ENCODE data around the gene KCNQ1. TPM values are rescaled to one million over a fixed set of nuclear protein-coding genes. Genes with fewer than 3 reads are reported as not detected.

The KCNQ1 gene
- polyA plus RNA-seq, 4 donors, result 18.4 to 54.4 (median 21.3) TPM

DNA sequence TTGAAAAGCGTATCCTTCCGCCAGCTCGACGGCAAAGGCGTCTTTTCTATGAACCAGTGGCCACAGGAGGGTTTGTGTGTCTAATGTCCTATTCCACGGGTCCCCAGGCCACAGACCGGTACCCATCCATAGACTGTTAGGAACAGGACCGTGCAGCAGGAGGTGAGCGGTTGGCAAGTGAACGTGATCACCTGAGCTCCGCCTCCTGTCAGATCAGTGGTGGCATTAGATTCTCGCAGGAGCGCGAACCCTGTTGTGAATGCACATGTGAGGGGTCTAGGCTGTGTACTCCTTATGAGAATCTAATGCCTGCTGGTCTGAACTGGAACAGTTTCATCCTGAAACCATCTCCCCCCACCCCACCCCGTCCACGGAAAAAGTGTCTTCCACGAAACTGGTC lies 317.6 kb downstream of the KCNQ1 start:
- FAIRE-seq (no peak), DNase-seq (no peak)

DNA sequence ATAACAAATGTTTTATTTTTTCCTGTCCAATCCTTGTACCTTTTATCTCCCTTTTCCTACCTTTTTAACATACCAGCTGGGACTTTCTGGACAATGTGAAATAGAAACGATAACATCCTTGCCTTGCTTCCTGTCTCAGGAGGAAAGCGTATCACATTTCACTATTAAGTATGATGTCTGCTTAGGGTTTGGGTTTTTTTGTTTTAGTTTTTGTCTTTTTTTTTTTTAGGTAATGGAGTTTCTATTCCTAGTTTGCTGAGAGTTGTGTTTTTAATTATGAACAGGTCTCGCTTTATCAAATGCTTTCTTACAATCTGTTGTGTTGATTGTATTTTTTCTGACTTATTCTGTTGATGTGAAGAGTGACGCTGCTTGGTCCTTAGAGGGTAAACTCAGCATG lies 319.2 kb downstream of the KCNQ1 start:
- Histone ChIP-seq H3K9me3 (ENCODE audit: control insufficient read depth in 2 of 2, insufficient read depth in 1 of 2, low read depth in 1 of 2, low read length in 1 of 2) (peaks cover 0 to 17% of the 10 kb centered on the region in 2 donors), H3K4me1 (ENCODE audit: control insufficient read depth in 3 of 3, insufficient read depth in 2 of 3, low read depth in 1 of 3, low read length in 2 of 3) (no peaks in the 10 kb centered on the region), H3K27me3 (ENCODE audit: control insufficient read depth in 3 of 3, insufficient read depth in 3 of 3, low read length in 3 of 3) (peaks cover 0 to 2% (median 0%) of the 10 kb centered on the region in 3 donors), H3K4me3 (ENCODE audit: low read depth in 1 of 3, low read length in 3 of 3) (no peak overlapping the region), H3K36me3 (ENCODE audit: control insufficient read depth in 3 of 3, insufficient read depth in 2 of 3, low read depth in 1 of 3, low read length in 3 of 3) (peaks cover 0 to 7% (median 0%) of the 10 kb centered on the region in 3 donors), H3K27ac (ENCODE audit: low read depth in 1 of 3, low read length in 2 of 3) (no peak overlapping the region)
- no peak for DNase-seq
- FAIRE-seq, result no peak
- WGBS, 3 donors, result 74 to 86% (median 78%) methylated on average over 4 of the region's 4 CpGs

More for the DNA sequence above, 317.6 kb downstream of the KCNQ1 start:
- no peaks in the 10 kb centered on the region for H3K27me3 ChIP-seq (ENCODE audit: control insufficient read depth in 3 of 3, insufficient read depth in 3 of 3, low read length in 3 of 3)
- no peaks in the 10 kb centered on the region for H3K4me1 ChIP-seq (ENCODE audit: control insufficient read depth in 3 of 3, insufficient read depth in 2 of 3, low read depth in 1 of 3, low read length in 2 of 3)
- H3K36me3 ChIP-seq (ENCODE audit: control insufficient read depth in 3 of 3, insufficient read depth in 2 of 3, low read depth in 1 of 3, low read length in 3 of 3), result peaks cover 0 to 3% (median 0%) of the 10 kb centered on the region in 3 donors
- H3K9me3 ChIP-seq (ENCODE audit: control insufficient read depth in 2 of 2, insufficient read depth in 1 of 2, low read depth in 1 of 2, low read length in 1 of 2), result peaks cover 0 to 16% of the 10 kb centered on the region in 2 donors
- no peak overlapping the region for H3K4me3 ChIP-seq (ENCODE audit: low read depth in 1 of 3, low read length in 3 of 3)
- H3K27ac ChIP-seq (ENCODE audit: low read depth in 1 of 3, low read length in 2 of 3), result no peak overlapping the region
- WGBS, 3 donors, result 90 to 95% (median 94%) methylated on average over 17 of the region's 17 CpGs

DNA sequence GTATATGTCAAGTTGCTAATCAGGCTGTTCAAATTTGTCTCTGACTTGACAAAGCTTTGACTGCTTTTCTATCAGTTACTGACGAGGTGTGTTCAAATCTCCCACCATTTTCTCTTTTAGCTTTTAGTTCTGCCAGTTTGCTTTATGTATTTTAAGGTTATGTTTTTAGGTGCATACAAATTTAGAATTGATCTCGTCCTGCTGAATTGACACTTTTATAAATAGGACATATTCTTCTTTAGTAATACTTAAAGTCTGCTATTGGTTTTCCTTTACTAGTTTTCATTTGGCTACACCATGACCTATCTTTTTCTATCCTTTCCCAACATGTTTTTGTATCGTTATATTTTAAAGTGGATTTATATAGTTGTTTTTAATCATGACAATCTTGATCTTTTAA lies 320.7 kb downstream of the KCNQ1 start:
- H3K4me1 ChIP-seq (ENCODE audit: control insufficient read depth in 3 of 3, insufficient read depth in 2 of 3, low read depth in 1 of 3, low read length in 2 of 3), result no peaks in the 10 kb centered on the region
- H3K4me3 ChIP-seq (ENCODE audit: low read depth in 1 of 3, low read length in 3 of 3), result no peak overlapping the region
- 55 to 58% (median 58%) methylated on average over 3 of the region's 3 CpGs for WGBS, 3 donors
- peaks cover 0 to 17% of the 10 kb centered on the region in 2 donors for H3K9me3 ChIP-seq (ENCODE audit: control insufficient read depth in 2 of 2, insufficient read depth in 1 of 2, low read depth in 1 of 2, low read length in 1 of 2)
- H3K27me3 ChIP-seq (ENCODE audit: control insufficient read depth in 3 of 3, insufficient read depth in 3 of 3, low read length in 3 of 3), result peaks cover 0 to 2% (median 0%) of the 10 kb centered on the region in 3 donors
- FAIRE-seq (no peak), DNase-seq (no peak)
- peaks cover 0 to 15% (median 0%) of the 10 kb centered on the region in 3 donors for H3K36me3 ChIP-seq (ENCODE audit: control insufficient read depth in 3 of 3, insufficient read depth in 2 of 3, low read depth in 1 of 3, low read length in 3 of 3)
- no peak overlapping the region for H3K27ac ChIP-seq (ENCODE audit: low read depth in 1 of 3, low read length in 2 of 3)

DNA sequence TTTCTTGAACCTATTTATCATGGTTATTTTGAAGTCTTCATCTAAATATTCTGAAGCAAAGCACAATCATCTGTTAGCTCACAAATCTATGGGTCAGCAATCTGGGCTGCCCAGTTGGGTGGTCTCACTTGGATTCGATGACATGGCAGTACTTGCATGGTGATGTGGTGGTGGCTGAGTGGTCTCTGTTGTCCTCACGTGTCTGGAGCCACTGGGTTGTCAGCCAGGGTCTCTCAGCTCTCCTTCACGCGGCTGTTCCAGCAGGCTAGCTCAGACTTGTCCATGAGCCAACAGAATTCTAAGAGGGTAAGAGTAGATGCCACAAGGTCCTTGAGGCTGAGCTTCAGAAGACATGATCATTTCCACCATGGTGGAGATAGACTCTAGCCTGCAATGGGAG lies 321.4 kb downstream of the KCNQ1 start:
- Histone ChIP-seq H3K4me1 (ENCODE audit: control insufficient read depth in 3 of 3, insufficient read depth in 2 of 3, low read depth in 1 of 3, low read length in 2 of 3) (no peaks in the 10 kb centered on the region), H3K36me3 (ENCODE audit: control insufficient read depth in 3 of 3, insufficient read depth in 2 of 3, low read depth in 1 of 3, low read length in 3 of 3) (peaks cover 0 to 15% (median 0%) of the 10 kb centered on the region in 3 donors), H3K27me3 (ENCODE audit: control insufficient read depth in 3 of 3, insufficient read depth in 3 of 3, low read length in 3 of 3) (peaks cover 0 to 2% (median 0%) of the 10 kb centered on the region in 3 donors), H3K4me3 (ENCODE audit: low read depth in 1 of 3, low read length in 3 of 3) (no peak overlapping the region), H3K27ac (ENCODE audit: low read depth in 1 of 3, low read length in 2 of 3) (no peak overlapping the region), H3K9me3 (ENCODE audit: control insufficient read depth in 2 of 2, insufficient read depth in 1 of 2, low read depth in 1 of 2, low read length in 1 of 2) (peaks cover 0 to 17% of the 10 kb centered on the region in 2 donors)
- DNase-seq (no peak), FAIRE-seq (no peak)
- 92 to 93% (median 93%) methylated on average over 4 of the region's 4 CpGs for WGBS, 3 donors

DNA sequence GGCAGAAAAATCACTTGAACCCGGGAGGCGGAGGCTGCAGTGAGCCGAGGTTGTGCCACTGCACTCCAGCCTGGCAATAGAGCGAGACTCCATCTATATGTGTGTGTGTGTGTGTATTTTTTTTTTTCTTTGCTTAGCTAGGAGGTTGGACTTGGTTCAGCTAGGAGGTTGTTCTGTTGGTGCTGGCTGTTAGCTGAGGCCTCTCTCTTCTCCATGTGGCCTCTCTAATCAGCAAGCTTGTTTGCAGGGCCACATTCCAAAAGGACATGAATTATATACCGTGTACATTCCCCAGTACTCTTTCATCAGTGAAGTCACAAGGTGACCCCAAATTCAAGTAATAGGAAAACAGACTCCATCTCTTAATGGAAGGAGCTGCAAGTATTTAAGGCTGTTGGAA lies 322.3 kb downstream of the KCNQ1 start:
- Histone ChIP-seq H3K4me1 (ENCODE audit: control insufficient read depth in 3 of 3, insufficient read depth in 2 of 3, low read depth in 1 of 3, low read length in 2 of 3) (no peaks in the 10 kb centered on the region), H3K9me3 (ENCODE audit: control insufficient read depth in 2 of 2, insufficient read depth in 1 of 2, low read depth in 1 of 2, low read length in 1 of 2) (peaks cover 0 to 17% of the 10 kb centered on the region in 2 donors), H3K4me3 (ENCODE audit: low read depth in 1 of 3, low read length in 3 of 3) (no peak overlapping the region), H3K27me3 (ENCODE audit: control insufficient read depth in 3 of 3, insufficient read depth in 3 of 3, low read length in 3 of 3) (peaks cover 0 to 2% (median 0%) of the 10 kb centered on the region in 3 donors), H3K36me3 (ENCODE audit: control insufficient read depth in 3 of 3, insufficient read depth in 2 of 3, low read depth in 1 of 3, low read length in 3 of 3) (peaks cover 0 to 20% (median 0%) of the 10 kb centered on the region in 3 donors), H3K27ac (ENCODE audit: low read depth in 1 of 3, low read length in 2 of 3) (no peak overlapping the region)
- 85 to 91% (median 86%) methylated on average over 5 of the region's 5 CpGs for whole genome bisulfite sequencing, 3 donors
- no peak for FAIRE-seq
- no peak for DNase-seq

DNA sequence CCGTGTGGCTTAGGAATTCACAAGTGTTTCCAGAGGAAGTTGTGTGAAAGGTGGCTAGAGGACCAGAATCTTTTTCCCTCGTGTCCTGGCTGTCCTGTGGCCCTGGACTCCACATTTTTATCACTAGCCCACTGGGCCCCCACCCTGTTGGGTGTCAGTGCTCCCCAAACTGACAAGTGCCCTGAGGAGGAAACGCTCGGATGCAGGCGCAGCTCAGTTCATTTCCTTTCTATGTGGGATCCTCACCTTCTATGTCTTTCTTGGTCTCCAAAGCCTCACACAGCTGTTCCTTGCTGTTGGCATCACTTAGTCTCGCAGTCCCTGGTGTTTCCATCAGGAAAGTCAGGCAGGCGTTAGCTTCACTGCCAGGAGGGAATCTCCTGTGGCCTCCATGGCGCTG lies 323.0 kb downstream of the KCNQ1 start:
- DNase-seq (no peak), FAIRE-seq (no peak)
- Histone ChIP-seq H3K9me3 (ENCODE audit: control insufficient read depth in 2 of 2, insufficient read depth in 1 of 2, low read depth in 1 of 2, low read length in 1 of 2) (peaks cover 0 to 17% of the 10 kb centered on the region in 2 donors), H3K4me3 (ENCODE audit: low read depth in 1 of 3, low read length in 3 of 3) (no peak overlapping the region), H3K36me3 (ENCODE audit: control insufficient read depth in 3 of 3, insufficient read depth in 2 of 3, low read depth in 1 of 3, low read length in 3 of 3) (peaks cover 0 to 27% (median 0%) of the 10 kb centered on the region in 3 donors), H3K27me3 (ENCODE audit: control insufficient read depth in 3 of 3, insufficient read depth in 3 of 3, low read length in 3 of 3) (peaks cover 0 to 2% (median 0%) of the 10 kb centered on the region in 3 donors), H3K4me1 (ENCODE audit: control insufficient read depth in 3 of 3, insufficient read depth in 2 of 3, low read depth in 1 of 3, low read length in 2 of 3) (no peaks in the 10 kb centered on the region), H3K27ac (ENCODE audit: low read depth in 1 of 3, low read length in 2 of 3) (no peak overlapping the region)
- WGBS, 3 donors, result 83 to 91% (median 88%) methylated on average over 8 of the region's 8 CpGs

DNA sequence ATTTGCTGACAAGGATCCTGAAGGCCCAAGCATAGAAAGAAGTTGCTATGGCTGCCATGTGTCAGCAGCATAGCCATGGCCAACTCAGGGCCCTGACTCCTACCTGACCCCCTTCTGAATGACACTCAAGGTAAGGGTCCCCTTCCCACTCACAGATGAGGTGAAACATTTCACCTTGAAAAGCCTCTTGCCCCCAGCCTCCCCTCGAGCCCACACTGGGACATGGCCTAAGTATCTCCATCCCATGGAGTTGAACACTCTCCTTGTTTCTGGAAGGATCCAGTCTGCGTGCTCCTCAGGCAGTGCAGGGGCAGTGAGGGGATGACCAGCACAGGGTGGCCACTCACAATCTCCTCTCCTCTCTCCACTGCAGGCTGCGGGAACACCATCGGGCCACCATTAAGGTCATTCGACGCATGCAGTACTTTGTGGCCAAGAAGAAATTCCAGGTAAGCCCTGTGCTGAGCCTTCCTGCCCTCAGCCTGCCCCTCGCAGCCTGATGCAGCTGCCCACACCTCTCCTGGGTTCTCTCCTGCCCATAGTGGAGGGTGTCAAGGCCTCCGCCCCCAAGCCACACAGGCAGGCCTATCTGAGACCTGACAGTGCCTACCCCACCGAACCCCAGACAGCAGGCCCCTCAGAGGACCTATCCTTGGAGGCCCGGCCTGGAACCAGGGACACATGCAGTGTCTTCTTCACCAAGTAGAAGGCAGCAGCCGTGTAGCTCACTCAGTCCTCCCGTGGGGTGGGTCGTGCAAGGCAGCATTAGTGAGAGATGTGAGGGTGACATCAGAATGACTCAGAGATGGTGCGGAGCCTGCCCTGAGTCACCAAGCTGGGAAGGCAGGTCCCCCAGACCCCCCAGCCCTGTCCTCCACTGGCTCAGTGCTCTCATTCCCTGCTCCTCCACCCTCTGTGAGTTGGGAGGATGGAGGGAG lies 323.9 kb downstream of the KCNQ1 start:
- Histone ChIP-seq H3K4me1 (ENCODE audit: control insufficient read depth in 3 of 3, insufficient read depth in 2 of 3, low read depth in 1 of 3, low read length in 2 of 3) (no peaks in the 10 kb centered on the region), H3K4me3 (ENCODE audit: low read depth in 1 of 3, low read length in 3 of 3) (no peak overlapping the region), H3K9me3 (ENCODE audit: control insufficient read depth in 2 of 2, insufficient read depth in 1 of 2, low read depth in 1 of 2, low read length in 1 of 2) (peaks cover 0 to 17% of the 10 kb centered on the region in 2 donors), H3K27me3 (ENCODE audit: control insufficient read depth in 3 of 3, insufficient read depth in 3 of 3, low read length in 3 of 3) (peaks cover 0 to 2% (median 0%) of the 10 kb centered on the region in 3 donors), H3K36me3 (ENCODE audit: control insufficient read depth in 3 of 3, insufficient read depth in 2 of 3, low read depth in 1 of 3, low read length in 3 of 3) (peaks cover 0 to 28% (median 0%) of the 10 kb centered on the region in 3 donors), H3K27ac (ENCODE audit: low read depth in 1 of 3, low read length in 2 of 3) (no peak overlapping the region)
- 89 to 93% (median 92%) methylated on average over 13 to 14 of the region's 14 CpGs for WGBS, 3 donors
- no peak for FAIRE-seq
- no peak for DNase-seq

DNA sequence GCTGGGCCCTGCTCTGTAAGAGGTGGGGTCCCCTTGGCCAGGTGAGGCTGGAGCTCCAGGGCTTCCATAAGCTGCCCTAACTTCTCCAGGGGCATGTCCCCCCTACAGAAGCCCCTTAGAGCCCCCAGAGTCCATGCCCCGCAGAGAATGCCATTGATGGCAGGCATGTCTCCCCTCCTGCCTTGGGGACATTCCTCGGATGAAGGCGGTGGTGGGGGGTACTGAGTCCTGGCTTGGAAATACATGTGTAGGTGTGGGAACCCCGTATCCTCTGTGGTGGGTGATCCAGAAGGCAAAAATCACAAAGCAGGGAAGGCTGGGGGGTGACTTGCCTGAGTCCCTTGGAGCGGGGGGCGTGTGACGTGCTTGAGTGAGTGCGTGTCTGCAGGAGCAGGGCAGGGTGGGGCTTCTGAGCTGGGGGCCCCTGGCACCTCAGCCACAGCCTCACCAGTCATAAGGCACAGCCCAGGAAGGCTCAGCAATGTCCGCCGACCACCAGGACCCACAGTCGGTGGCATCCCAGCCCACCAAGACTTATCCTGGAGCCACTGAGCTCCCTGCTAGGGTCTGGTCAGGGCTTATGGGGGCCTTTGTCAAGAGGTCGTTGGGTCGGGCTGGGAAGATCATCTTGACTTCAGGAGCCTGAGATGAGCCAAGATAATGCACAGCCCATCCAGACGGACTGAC lies 324.7 kb downstream of the KCNQ1 start:
- WGBS, 3 donors, result 91 to 94% (median 93%) methylated on average over 14 of the region's 14 CpGs
- FAIRE-seq, result no peak

More for the DNA sequence above, 324.7 kb downstream of the KCNQ1 start:
- Histone ChIP-seq H3K36me3 (ENCODE audit: control insufficient read depth in 3 of 3, insufficient read depth in 2 of 3, low read depth in 1 of 3, low read length in 3 of 3) (peaks cover 0 to 28% (median 0%) of the 10 kb centered on the region in 3 donors), H3K4me1 (ENCODE audit: control insufficient read depth in 3 of 3, insufficient read depth in 2 of 3, low read depth in 1 of 3, low read length in 2 of 3) (no peaks in the 10 kb centered on the region), H3K27me3 (ENCODE audit: control insufficient read depth in 3 of 3, insufficient read depth in 3 of 3, low read length in 3 of 3) (peaks cover 0 to 2% (median 0%) of the 10 kb centered on the region in 3 donors), H3K4me3 (ENCODE audit: low read depth in 1 of 3, low read length in 3 of 3) (no peak overlapping the region), H3K9me3 (ENCODE audit: control insufficient read depth in 2 of 2, insufficient read depth in 1 of 2, low read depth in 1 of 2, low read length in 1 of 2) (peaks cover 0 to 17% of the 10 kb centered on the region in 2 donors), H3K27ac (ENCODE audit: low read depth in 1 of 3, low read length in 2 of 3) (no peak overlapping the region)
- no peak for DNase-seq

All from small intestine (tissue), 7 donors.